Epidermal melanocyte (primary cell): ENCODE data around the gene OPN3.

Source experiments
- DNase-seq: peaks from one replicate; pipeline ENCODE4 v3.0.0; 2011; ENCODE audit warnings: low spot score; ENCODE audit not compliant: insufficient read length

Gene OPN3

GRCh38 chr1:241590719-241591118, 49.5 kb downstream of the OPN3 start:
- no peak for DNase-seq

- DNase-seq: no peak
Observed at GRCh38 chr1:241589521-241589920, 50.6 kb downstream of the OPN3 start.

DNA sequence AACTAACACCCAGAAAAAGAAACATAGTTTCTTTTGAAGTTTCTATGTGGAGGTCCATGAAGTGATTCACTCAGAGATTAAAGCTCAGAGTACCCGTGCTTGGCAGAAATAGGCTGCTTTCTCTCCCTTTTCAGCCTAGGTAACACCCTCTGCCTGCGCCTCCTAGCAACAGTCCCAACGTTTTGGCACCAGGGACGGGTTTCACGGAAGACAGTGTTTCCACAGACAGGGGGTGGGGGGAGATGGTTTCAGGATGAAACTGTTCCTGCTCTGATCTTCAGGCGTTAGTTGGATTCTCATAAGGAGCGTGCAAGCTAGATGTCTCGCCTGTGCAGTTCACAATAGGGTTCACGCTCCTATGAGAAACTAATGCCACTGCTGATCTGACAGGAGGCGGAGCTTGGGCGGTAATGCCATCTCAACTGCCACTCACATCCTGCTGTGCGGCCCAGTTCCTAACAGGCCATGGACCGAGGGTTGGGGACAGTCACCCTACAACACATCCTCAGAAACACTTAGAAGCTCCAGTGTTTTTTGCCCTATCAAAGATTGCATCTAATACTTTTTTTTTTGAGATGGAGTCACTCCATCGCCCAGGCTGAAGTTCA, 53.2 kb downstream of the OPN3 start:
- no peak for DNase-seq

- no peak for DNase-seq
Observed at GRCh38 chr1:241582921-241583321, 57.2 kb downstream of the OPN3 start.

DNA sequence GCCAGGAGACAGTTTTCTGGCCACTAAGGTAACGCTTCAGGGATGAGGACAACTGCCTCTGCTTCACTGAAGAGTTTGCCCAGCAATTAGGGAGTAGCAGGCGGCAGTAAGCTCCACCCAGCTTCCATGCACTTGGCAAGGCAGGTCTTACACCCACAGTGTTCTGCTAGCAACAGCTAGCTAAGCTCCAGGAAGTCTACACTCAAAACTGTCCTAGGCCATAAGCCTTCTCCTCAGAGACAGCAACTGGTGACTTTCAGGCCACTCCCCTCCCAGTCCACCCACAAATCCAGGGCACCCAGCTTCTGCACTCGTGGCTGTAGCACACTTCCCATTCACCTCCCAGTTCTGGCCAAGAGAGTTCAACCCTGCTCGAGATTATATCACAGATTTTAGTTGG, 60.7 kb downstream of the OPN3 start:
- no peak for DNase-seq

DNA sequence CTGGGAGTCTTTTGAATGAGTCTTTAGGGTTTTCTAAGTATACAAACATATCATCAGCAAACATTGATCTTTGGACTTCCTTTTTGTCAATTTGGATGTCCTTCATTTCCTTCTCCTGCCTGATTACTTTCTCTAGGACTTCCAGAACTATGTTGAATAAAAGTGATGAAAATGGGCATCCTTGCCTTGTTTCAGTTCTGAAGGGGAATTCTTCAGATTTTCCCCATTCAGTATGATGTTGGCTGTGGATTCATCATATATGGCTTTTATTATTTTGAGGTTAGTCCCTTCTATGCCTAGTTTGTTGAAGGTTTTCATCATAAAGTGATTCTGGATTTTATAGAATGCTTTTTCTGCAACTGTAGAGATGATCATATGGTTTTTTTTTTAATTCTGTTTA, 66.0 kb downstream of the OPN3 start:
- no peak for DNase-seq

DNA sequence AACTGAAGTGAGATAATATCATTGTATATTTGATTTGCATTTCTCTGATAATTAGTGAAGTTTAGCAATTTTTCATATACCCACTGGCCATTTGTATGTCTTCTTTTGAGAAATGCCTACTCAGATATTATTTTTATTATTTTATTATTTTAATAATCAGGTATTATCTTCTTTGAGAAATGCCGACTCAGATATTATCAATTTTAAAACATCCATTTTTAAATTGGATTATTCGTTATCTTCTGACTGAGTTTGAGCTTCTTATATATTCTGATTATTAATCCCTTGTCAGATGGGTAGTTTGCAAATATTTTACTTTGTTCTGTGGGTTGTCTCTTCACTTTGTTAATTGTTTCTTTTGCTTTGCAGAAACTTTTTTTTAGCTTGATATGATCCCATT, 70.3 kb downstream of the OPN3 start:
- no peak for DNase-seq

DNA sequence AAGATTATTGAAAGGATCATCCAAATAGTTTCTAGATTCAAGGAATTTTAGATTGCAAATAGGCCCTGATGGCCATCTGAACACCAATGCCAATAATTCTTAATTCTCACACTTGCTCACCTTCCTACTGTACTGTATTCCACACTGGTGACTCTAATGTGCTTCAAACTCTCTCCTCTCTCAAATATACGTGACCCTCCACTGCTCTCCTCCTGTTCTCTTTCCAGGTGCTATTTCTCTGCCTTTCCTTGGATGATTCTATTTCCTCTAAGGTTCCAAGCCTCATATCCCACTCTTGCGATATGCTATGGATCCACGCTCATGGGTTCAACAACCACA, 79.4 kb downstream of the OPN3 start:
- DNase-seq: no peak

DNA sequence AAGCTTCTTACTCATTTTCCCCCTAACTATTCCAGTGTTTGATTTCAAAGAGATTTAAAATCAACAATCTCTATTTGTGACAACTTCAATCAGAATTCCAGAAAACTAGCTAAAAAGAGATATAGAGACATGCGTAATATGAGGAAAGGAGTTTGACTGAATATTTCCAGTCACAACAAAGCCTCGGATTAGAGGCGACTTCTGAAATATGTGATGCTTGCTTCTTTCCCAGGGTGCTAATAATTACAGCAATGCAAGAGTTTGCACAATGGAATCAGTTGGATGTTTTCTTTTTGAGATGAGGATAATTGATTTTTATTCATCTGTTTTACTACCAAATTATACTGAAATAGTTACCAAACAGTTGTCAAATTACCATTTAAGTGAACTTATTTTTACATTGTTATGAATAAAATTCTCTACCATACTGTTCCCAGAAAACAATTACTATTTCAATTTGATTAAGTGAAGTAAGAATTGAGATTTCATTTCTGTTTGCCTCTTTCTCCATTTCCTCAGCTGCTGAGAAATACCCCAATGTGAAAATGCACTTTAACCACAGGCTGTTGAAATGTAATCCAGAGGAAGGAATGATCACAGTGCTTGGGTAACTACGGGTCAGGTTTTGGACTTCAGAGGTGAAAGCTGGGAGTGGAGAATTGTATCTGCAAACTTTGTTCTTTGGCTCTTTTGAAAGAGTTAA, 79.9 kb downstream of the OPN3 start:
- DNase-seq: no peak

DNA sequence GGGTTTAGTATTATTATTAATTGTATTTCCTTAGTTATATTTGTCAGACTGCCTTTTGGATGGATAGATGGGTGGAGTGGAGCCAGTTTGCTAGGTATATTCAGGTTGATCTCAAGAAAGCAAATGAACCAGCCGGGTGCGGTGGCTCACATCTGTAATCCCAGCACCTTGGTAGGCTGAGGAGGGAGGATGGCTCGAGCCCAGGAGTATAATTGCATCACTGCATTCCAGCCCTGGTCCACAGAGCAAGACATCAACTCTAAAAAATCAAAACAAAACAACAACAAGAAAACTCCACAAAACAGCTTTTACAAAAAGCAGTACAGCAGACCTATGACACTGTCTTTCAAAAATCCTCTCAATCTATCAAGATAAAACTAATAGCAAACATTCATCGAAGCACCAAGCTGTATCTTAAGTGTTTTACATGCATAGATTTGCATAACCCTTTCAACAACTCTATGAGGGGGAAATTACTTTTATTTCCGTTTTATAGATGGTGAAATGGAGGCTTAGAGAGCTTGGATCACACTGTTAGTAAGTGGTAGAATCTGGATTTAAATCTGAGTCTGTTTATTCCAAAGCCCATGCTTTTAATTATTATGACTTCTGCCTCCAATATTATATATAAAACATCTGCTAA, 82.5 kb downstream of the OPN3 start:
- DNase-seq: no peak

DNA sequence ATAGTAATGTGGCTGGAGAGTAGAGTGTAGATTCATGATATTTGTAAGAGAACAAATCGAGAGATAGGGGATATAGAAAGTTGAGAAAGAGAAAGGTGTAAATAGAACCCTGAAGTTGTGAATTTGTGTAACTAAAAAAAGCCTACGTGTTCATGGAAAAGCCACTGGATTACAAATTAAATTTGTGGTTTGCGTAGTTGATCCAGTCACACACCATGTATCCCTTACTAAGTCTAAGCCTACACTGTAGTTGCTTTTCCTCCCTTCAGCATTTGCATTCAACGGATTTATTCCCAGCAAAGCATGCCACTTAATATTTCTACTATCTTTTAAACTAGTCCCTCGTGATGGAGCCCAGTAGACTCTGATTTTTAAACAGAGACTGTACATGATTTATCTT, 83.1 kb downstream of the OPN3 start:
- DNase-seq: no peak

DNA sequence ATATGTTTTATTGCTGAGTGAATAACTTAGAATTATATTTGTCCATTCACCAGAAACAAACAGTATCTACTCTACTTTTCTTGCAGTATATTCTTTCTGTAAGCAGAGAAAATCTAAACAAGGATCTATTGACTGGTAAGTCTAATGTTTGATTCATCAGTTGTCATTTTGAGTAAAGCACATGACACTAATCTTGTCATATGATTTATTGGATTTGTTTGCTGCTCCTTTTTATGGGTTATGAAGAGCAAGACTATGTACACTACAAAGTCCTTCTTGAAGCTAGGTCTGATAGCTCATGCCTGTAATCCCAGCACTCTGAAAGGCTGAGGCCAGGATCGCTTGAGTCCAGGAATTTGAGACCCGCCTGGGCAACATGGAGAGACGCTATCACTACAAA, 84.6 kb downstream of the OPN3 start:
- no peak for DNase-seq

DNA sequence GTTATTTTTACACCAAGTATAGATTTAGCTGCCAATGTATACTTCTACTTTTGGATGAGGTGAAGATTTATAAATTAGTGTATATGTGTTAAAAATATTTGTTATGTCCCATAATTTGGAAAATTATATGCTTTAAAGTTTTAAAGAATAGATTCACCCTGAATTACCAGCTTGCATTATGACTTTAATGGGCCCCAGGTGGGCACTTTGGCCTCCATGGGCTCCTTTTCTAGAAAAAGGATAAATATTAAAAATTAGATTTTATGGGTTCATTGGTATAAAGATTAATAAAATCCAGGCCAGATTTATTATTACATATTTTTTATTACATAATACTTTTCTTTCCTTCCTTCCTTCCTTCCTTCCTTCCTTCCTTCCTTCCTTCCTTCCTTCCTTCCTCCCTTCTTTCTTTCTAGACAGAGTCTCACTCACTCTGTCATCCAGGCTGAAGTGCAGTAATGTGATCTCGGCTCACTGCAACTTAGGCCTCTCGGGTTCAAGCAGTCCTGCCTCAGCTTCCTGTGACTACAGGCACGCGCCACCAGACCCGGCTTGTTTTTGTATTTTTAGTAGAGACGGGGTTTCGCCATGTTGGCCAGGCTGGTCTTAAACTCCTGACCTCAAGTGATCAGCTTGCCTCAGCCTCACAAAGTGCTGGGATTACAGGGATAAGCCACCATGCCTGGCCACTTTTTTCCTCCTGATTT, 86.1 kb downstream of the OPN3 start:
- no peak for DNase-seq

DNA sequence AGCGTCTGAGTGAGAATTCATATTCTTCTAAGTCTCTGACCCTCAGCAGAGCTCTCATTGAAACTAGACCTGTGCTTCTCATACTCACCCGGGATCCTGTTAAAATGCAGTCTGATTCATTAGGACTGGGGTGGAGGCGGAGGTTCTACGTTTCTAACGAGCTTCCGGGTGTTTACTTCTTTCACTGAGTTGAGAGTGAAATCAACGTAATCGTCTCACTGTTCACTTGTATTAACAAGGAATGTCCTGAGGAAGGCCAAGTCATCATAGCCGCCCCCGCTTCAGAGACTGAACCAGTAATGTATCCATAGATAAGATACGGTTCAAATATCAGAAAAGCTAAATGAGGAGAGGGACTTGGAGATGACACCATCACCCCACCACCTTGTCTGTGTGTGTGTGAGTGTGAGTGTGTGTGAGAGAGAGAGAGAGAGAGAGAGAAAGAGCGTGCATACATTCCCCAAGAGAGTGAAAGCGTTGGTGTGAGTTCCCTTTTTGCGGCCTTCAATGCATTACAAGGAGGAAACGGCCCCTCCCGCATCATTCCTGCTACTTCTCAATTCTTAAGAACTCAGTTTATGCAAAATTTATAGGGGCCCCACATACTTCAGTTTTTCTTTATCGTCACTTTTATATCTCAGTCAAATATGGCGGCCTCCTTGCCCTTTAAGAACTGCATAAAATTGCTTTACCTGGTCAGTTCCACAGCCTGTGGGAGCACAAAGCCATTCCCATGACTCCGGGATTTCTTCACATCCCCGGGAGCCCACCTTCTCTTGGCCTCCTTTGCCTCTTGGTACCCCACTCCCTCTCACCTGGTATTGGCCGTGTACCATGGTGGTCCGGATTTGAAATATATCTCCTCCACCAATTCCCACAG, 88.2 kb downstream of the OPN3 start:
- no peak for DNase-seq

- DNase-seq: no peak
Observed at GRCh38 chr1:241550318-241550717, 89.9 kb downstream of the OPN3 start.

GRCh38 chr1:241548008-241548407, 92.2 kb downstream of the OPN3 start:
- no peak for DNase-seq
